Measurements from ENCODE around the gene PRICKLE3.

Gene PRICKLE3

DNA sequence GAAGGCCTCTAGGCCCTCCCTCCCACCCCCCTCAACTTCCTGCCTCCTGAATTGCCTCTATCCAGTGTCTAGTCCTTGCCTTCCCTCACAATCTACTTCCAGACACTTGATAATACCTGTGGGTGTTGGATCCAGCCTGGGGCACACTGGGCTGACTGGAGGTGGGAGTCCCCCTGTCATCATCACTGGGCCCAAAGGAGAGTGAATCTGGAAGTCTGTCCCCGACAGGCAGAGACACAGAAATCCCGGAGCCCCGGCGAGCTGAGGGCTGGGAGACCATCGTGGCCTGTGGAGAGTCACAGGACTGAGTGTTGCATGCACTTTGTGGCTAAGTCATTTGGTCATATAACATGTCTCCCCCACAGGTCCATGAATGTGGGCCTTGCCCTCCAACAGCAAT lies 22.2 kb upstream of the PRICKLE3 start:
- no peak for DNase-seq (ENCODE audit: low read depth in 2 of 2)

DNA sequence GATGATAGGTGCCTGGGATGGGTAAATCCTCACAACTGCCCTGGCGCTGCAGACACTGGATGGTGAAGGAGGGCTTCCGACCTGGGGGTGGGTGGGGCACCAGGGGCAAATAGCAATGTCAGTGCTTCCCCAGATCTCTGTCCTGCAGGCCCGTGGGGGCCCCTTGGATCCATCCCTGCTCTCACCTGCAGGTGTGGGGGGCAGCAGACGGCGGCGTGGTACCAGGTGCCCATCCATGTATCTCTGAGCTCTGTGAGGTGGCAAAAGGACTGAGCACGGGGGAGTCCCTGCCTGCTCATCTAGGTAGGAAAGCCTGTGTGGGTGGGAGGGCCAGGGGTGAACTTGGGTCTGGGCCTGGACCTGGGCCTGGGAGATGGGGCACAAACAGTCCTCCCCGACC lies 20.4 kb upstream of the PRICKLE3 start:
- DNase-seq (ENCODE audit: low read depth in 2 of 2) = no peak

DNA sequence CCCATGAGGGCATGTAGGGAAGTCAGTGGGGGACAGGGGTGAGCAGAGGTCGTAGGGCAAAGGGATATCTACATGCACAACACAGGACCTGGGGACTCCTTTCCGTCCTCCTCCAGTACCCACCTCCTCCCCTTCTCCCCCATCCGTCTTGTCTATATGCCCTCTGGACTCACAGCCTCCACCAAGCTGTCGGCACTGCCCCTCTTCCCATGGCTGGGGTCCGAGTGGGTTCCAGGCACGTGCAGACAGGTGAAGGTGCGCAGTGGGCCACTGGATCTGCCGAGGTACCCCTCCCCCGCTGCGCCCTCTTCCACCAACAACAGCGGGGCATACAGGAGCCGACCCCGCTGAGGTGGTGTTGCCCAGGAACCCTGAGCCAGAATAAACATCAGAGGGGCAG lies 19.3 kb upstream of the PRICKLE3 start:
- DNase-seq (ENCODE audit: low read depth in 2 of 2) = no peak

DNA sequence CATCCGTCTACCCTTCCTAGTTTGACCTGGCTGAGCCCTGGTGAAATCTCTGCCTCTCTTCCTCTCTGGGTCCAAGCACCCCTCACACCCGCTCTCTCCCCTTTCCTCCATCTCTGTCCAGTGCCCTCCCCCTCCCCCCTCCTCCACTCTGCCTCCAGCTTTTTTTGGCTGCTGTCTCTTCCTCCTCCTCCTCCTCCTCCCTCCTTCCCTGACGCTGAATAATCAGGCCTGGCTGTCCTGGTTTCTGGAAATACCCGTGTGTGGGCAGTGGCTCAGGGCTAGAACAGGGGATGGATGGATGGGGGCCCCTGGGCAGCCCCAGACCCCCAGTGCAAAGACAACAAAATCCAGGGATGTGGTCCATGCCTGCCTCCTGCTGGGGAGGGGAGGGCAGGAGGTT lies 18.5 kb upstream of the PRICKLE3 start:
- DNase-seq (ENCODE audit: low read depth in 2 of 2) = no peak

DNA sequence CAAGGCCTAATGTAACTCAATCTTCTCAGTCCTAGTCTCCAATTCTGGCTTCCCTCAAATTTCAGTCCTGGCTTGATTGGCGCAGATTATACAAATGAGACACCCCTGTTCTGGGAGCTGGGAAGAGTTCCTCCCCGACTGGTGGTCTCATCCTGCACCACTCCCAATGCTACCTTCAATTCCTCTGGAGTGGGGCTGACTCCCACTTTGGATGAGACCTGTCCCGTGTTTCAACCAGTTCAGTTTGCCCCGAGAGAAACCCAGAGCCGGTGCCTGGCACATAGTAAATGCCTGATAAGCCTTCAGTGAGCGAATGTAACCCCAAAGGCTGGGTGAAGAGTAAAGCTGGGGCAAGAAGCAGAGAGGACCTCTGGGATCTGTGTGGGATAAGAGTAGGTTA lies 17.8 kb upstream of the PRICKLE3 start:
- no peak for DNase-seq (ENCODE audit: low read depth in 2 of 2)

DNA sequence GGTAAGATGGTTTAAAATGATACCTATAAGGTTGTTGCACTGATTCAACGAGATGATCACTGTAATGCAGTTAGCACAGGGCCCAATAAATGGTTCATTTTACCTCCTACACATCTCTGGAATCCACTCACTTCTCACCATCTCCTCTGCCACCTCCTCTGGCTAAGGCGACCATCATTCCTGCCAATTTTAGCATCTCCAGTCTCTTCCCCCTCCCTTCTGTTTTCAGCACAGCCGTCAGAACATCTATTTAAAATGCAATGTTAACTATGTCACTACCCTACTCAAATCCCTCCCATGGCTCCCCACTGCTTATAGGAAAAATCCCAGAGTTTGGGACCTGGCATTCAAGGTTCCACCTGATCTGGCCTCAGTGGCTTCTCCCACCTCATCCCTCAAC lies 17.4 kb upstream of the PRICKLE3 start:
- DNase-seq (ENCODE audit: low read depth in 2 of 2) = no peak

DNA sequence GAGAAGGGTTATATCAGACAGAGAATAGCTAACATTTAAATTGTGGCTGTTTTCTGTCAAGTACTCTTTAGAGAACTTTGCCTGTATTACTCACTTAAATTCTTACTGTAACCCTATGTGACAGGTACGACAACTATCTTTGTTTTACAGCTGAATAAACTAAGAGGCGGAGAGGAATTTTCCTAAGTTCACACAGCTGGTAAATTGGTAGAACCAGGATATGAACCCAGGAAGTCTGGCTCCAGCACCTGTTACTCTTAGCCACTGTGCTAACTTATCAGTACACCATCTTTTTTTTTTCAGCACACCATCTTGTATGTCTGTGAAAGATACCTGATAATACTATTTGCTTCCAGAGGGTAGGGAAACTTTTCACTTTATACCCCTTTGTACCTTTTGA lies 15.8 kb upstream of the PRICKLE3 start:
- no peak for DNase-seq (ENCODE audit: low read depth in 2 of 2)

DNA sequence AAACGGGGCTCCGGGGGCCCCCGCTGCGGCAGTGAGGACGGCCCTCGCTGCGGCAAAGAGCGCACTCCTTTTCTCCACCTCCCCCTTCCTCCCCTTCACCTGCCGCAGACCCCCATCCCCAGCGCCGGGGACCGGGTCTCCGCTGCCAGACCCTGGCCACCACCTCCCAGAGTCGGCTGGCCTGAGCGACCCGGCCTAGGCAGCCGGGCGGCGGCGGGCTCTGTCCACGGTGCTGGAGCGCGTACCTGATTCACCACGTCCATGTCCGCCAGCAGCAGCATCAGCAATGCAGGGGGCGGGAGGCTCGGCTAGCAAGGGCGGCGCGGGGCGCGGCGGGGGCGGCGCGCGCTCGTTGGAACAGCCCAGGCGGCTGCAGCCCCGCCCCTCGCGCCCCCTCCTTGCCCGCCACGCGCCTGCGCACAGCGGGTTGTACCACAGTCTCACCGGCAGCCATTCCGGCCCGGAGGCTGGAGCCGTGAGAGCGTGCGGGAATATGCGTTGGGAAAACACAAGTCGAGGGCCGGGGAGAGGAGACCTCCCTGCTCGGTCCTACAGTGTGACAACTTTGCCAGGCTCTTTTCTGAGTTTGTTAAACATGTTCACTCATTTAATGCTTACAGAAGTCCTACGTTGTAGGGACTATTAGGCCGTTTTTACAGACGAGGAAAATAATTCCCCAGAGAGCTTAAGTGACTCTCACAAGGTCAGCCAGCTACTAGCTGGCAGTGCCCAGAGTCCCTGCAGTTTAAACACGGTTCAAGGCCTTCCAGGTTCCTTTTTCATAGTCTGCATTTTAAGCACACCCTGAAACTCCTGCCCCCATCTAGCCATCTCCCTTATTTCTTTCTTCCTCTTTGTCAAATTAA lies 14.0 kb upstream of the PRICKLE3 start, which contains the start of gene SYP:
SYP (minus strand) TSS at position 288 of the 866 bp plus-strand sequence; CDS start at position 281, 7 bp downstream.
- peak; percentile 76 to 79 for DNase-seq (ENCODE audit: low read depth in 2 of 2)

DNA sequence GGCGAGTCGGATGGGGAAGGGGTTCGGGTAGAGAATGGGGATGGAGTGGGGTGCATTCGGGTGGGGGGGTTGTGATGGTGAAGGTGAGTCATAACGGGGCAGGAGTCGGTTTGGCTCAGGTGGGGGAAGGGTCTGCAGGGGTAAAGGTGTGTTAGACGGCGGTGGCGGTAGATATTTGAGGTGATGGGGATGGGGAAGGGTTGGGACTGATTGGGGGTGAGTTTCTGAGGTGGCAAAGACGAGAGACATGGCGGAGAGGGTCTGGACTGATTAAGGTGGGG lies 13.1 kb upstream of the PRICKLE3 start:
- no peak for DNase-seq (ENCODE audit: low read depth in 2 of 2)

DNA sequence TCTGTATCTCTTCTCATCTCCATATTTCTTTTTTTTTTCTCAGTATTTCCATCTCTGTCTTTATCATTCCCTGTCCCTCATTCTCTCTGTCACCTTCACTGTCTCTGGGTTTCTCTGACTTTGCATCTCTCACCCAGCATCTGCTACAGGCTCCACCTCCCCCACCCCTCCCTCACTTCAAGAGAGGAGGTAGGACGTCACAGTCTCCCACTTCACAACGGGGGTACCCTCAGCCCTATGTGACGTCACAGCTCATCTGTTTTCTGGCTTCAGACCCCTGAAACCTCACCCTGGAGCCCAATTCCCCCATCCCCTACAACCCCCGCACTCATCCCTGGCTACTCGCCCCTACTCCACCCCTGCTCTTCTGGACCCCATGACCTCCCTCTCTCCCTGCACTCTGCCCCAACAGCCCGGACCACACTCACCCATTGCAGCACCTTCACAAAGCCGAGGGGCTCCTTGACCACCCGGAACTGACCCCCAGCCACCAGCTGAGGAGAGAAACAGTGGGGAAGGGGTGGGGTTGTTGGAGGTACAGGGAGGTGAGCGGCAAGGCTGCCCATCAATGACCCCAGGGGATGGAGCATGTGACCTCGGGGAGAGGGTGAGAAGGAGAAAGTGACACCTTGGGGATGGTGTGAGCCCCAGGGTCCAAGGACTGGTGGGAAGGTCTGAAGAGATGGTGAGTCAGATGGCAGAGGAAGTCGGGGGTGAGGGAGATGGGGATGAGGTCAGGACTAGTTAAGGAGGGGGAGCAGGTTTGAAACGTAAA lies 12.6 kb upstream of the PRICKLE3 start:
- DNase-seq (ENCODE audit: low read depth in 2 of 2) = no peak

DNA sequence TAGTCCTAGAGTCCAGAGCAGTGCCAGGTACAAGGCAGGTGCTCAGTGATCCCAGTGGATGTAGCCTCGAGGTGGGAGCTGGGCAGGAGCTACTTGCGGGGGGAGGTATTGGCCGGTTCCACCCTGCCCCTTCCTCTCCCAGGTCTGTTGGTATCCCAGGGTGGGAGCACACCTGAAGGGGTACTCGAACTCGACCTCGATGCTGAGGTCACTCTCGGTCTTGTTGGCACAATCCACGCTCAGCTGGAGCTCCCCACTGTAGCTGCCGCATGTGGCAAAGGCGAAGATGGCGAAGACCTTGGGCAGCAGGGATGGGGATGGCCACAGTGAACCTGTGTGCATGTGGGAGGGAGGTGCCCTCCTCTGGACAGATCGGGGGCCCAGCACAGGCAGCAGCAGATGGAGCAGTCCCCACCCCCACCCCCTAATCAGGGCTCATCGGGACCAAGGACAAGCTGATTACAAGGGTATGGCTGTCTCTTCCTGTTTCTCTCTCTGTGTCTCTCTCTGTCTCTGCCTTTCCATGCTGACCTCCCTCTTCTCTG lies 11.4 kb upstream of the PRICKLE3 start:
- no peak for DNase-seq (ENCODE audit: low read depth in 2 of 2)

DNA sequence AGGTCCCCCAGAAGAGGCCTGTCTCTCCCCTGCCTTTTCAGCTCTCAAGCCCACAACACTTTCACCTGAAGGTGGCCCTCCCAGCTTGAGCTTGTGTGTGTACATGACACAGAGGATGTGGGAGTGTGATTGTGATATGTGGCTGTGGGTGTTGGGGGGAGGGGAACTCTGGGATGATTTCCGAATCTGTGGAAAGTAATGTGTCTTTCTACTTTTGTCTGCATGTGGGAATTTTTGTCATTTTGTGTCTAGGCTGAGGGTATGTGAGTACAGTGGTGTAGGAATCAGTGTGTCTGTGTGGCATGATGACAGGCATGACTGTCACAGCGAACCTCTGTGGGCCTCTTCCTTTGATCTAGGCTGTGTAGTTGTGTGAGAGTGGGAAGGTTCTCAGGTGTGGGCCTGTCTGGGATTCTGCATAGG lies 7.4 kb upstream of the PRICKLE3 start:
- no peak for DNase-seq (ENCODE audit: low read depth in 2 of 2)

DNA sequence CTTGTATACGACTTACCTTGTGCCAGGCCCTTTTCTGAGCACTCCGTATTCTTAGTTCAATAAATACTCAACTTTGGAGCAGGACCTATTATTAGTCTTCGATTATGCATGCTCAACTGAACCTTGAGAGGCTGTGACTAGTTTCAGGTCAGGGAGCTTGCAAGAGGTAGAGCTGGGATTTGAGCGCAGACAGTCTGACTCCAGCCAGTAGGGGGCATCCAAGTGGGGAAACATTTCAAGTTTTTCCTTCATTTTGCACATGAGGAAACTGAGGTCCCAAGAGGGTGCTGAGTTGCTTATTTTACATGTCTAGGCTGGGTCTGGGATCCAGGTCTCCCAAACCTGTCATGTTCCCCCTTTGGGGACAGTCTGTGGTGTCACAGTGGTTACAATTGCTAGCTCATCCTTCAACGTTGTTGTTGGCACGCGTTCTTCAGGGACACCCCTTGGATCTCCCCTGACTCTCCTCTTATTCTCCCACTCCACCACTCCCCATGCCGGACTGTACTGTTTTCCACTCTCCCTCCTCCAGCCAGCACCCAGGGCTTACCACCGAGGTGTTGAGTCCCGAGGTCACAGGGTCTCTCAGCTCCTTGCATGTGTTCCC lies 6.7 kb upstream of the PRICKLE3 start:
- no peak for DNase-seq (ENCODE audit: low read depth in 2 of 2)

DNA sequence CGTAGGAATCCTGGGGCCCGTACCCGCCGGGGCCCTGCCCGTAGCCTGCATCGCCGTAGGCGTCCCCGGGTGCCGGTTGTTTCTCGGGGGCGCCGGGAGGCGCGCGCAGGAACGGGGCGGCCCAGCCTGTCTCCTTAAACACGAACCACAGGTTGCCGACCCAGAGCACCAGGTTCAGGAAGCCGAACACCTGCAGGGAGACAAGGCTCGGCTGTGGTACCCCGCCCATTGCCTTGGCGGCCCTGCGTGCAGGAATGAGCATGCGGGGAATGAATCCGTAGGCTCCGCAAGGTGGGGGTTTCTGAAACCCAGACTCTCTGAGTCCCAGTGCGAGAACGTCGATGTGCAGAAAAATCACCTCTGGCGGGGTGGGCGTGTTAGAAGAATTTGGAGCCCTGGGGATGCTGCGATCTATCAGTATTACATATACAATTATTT lies 5.4 kb upstream of the PRICKLE3 start:
- no peak for DNase-seq (ENCODE audit: low read depth in 2 of 2)

DNA sequence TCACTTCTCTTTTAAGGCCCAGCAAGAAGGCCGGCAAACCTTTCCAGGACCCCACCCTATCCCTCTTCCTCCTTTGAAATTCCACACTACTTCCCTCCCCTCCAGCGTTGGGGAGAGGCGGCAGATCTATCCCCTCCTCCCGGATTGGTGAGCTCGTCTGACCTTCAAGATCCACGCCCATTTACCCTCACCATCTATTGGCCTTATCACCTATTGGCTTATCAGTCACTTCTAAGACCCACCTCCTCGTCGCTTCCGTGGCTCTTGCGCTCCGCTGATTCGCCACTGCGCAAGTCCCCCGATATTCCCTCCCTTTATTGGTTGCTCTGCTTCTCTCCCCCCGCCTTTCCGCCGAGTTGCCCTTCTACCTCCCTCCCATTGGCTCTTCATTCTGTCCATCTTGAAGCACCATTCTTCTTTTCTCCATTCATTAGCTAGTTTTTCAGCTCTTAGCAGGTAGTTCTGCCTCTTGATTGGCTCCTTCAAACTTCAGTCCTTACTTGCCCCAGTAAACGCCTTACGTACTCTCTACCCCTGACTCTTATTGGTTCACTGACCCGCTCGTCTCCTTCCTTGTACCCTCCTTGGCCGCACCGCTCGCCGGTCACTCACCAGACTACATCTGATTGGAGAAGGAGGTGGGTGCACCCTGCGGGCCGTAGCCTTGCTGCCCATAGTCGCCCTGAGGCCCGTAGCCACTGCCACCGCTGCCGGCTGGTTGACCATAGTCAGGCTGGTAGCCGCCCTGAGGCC lies 4.8 kb upstream of the PRICKLE3 start:
- peak; percentile 54 to 73 for DNase-seq (ENCODE audit: low read depth in 2 of 2)

DNA sequence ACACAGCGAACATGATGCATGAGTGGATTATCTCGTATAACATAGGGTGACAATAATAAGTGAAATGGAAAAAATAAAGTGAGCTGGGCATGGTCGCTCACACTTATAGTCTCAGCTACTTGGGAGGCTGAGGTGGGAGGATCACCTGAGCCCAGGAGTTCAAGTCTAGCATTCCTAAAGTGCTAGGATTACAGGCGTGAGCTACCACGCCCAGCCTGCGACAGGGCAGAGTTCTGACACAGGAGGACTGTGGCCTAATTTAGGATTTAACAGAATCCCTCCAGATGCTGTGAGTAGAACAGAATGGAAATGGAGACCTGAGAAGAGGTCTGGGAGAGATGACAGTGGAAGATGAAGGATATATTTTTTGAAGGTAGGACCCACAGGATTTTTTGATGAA lies 3.4 kb upstream of the PRICKLE3 start:
- DNase-seq (ENCODE audit: low read depth in 2 of 2) = no peak

DNA sequence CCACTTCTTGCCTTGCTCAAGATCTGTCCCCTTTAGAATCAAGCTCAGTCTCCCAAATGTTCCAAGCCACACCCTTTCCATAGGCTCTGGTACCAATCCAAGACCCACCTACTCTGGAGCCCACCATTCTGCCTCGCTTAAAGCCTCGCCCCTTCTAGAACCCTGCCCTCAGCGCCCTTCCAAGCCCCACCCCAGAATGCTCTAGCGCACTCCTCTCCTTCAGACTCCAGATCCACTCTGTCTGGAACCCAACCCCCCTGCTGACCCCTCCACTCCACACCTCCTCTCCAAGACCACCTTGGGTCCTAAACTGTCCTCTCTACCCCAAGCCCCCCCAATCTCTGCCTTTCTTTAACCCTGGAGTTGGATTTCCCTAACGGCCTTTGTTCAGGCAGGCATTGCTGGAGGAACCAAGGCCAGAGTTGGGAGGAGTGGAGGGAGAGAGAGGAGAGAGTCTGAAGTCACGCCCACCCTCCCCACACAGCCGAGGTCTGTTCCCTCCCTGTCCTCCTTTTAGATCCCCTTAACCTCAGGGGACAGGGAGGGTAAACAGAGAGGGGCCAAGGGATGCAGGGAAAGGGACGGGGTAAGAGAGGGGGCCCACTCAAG lies 2.4 kb upstream of the PRICKLE3 start:
- no peak for DNase-seq (ENCODE audit: low read depth in 2 of 2)

DNA sequence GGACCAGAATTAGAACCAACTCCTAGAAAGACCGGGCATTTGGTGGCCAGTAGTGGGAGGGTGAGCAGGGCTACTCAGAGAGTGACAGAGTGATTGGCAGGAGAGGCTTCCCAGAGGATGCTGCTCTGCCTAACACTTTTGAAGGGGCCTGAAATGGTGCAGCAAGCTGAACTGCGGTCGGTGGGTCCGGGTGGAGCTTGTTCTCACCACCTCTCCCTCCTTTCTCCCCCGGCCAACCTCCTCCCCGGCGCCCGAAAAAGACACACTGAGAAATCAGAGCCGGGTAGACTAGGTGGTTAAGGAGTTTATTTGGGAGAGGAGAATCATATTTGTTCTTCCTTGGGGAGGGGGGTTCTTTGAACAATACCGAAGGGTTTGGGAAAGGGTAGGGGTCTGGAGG lies 1.4 kb upstream of the PRICKLE3 start:
- DNase-seq (ENCODE audit: low read depth in 2 of 2) = no peak

DNA sequence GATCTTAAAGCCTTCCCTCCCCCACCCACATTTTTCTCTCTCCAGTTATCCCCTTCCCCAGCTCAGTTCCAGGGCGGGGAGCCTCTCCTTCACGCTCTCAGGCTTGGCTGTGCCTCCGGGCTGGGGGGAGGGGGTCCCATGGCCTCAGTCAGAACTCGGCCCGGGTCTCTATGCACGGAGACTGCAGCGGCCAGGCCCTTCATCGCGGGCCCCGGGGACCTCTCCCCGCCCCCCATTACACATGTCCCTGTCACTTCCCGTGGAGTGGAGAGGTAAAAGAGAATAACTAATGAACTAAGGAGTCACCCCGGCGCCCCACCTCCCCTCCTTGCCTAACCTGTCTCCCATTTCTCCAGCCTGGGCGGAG lies 838 bp upstream of the PRICKLE3 start:
- no peak for DNase-seq (ENCODE audit: low read depth in 2 of 2)

DNA sequence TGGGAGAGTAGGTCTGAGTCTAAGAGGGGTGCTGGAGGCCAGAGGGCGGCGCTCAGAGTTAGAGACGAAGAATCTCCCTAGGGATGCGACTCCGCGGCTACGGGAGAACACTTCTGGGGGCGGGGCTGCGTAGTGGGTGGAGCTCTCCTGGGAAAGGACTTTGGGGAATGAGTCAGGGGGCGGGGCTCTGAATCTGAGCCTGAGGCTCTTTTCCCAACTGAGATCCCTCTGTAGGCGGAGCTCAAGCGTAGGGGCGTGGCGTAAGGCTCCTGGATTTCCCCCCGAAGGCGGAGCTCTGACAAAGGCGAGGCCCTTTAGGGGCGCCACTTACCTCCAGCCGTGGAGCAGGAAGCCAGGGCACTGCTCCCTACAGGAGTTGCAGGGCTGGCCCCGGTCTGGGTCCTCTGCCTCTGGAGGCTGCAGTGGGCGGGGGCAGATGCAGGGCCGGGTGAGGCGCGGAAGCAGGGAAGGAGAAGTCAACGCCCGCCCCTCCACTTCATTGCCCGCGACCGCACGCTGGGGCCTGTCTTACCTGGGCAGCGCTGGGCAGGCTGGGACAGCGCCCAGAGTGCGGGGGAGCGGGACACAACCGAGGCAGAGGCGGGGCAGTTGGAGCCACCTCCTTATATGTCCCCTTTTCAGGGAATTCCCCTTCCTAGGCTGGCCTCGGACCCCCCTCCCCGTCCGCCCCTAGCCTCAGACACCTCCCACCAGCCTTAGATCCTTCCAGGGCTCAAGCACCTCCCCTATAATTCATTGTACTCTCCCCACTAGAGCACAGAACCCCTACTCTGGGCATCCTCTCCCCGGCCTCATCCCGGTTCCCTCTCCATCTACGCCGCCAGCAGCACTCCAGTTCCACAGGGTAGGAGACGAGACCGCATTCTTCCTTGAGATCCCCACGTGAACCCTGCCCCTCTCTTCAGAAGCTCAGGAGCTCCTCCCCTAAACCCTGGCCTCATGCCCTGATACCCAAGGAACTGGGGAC lies 1.6 kb downstream of the PRICKLE3 start:
- DNase-seq (ENCODE audit: low read depth in 2 of 2) = no peak
